GM12875 (cell line): ENCODE measurements around the gene TBC1D22A.

Experiments
- H3K4me3 ChIP-seq: one replicate; pipeline ENCODE4 v1.5.1; 2011; ENCODE audit warnings: low read depth, low read length, control low read depth
- CTCF ChIP-seq: IDR thresholded peaks from 2 replicates; pipeline ENCODE4 v1.5.1; 2011; ENCODE audit warnings: low read depth, mild to moderate bottlenecking, control low read depth, inconsistent platforms, low read length, moderate library complexity, borderline replicate concordance; ENCODE audit not compliant: insufficient read depth

The TBC1D22A gene

DNA sequence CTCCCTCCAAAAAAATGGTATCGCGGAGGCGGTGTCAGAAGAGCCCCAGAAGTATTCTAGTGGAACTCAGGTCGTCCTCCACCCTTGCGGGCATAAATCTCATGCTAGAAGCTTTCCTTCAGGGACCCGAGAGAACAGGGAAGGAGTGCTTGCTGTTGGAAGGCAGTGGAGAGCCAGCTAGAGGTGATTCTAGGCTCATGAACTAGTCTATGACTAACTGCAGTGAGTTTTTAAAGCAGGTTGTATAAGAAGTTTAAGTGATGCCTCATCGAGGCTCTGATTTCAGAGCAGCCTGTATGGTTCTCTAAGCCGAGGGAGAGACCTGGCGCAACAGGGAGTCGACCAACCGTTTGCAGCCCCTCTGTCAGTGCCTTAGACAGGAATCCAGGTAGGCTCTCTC lies 85.7 kb downstream of the TBC1D22A start:
- no peak overlapping the region for H3K4me3 ChIP-seq
- TF ChIP-seq CTCF: no peak

- no peak for TF ChIP-seq CTCF
- H3K4me3 ChIP-seq: no peak overlapping the region
These were observed 86.7 kb downstream of the TBC1D22A start for GRCh38 chr22:46849101-46849500.

- TF ChIP-seq CTCF: no peak
These were observed 87.5 kb downstream of the TBC1D22A start for GRCh38 chr22:46849951-46850350.

DNA sequence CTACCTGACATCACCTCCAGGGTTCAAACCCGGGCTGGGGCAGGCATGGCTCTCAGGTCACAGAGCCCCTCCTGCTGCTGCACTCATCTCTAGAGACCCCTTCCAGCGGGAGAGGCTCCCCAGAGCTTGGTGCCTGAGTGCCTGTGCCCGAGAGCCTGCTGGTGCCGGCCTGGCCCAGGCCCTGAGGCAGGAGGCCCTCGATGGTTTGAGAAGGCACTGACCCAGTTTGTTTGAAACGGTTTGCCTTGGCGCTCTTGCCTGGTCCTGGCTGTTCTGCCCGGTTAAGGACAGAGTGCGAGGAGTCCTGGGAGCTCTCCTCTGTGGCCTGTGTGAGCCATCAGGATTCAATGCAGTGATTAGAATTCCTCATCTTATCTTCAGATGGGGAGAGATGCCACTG lies 88.9 kb downstream of the TBC1D22A start:
- TF ChIP-seq CTCF: no peak

More at GRCh38 chr22:46849951-46850350, 87.5 kb downstream of the TBC1D22A start:
- no peak overlapping the region for H3K4me3 ChIP-seq

DNA sequence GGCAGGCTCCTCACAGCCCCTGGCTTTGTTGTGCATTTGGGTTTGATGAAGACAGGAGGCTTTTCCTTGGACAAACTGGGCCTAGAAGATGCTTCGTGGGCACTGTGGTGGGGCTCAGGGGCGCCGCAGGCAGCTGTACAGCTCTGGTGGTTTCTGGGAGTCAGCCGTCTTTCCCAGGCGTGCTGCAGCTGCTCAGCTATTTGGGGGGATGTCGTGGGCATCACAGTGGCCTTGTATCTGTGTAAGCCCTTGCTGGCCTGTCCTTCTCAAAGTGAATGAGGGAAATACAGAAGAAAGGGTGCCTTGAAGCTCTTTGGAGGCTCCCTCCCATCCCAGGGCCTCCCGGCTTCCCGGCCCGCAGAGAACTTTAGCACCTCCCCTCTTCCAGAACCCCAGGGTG lies 89.5 kb downstream of the TBC1D22A start:
- H3K4me3 ChIP-seq: no peak overlapping the region
- TF ChIP-seq CTCF: no peak

More for the DNA sequence above, 88.9 kb downstream of the TBC1D22A start:
- no peak overlapping the region for H3K4me3 ChIP-seq

DNA sequence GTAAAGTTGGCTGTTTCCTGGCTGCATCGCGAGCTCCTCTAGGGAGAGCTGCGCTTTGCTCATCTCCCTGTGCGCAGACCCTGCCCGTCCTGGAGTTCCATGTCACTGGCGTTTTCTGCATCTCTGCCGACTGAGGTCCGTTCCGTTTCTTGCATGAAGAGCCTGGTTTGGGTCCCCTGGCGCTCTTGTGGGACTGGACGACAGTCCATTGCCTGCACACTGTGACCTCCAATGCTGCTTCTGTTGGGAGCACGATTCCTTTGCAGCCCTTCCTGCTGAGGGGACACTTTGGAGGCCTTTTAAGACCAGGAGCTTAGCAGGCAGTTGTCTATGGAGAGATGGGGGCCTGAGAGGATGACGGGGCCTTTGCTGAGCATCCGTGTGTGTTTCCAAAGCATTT lies 90.3 kb downstream of the TBC1D22A start:
- no peak for TF ChIP-seq CTCF
- no peak overlapping the region for H3K4me3 ChIP-seq

- TF ChIP-seq CTCF: no peak
- H3K4me3 ChIP-seq: no peak overlapping the region
These were observed 90.7 kb downstream of the TBC1D22A start for GRCh38 chr22:46853191-46853590.
